Mucosa of descending colon (tissue), 3 donors: ENCODE measurements around the gene PIM1. TPM values are rescaled to one million over a fixed set of nuclear protein-coding genes. Genes with fewer than 3 reads are reported as not detected.
"Not testable (repeated sequence)": the region's sequence is repeated elsewhere in the genome, so short reads cannot be mapped to it uniquely, and the experiment has no call there.

ENCODE experiments used
- ATAC-seq: fragments of 200-7000 bp; cut with Tn5 transposase; one replicate; pipeline ENCODE4 v1.9.1; 2020; ENCODE audit warnings: mild to moderate bottlenecking, moderate library complexity
- DNase-seq, 3 donors: peaks; one replicate each; pipeline ENCODE4 v3.0.0-alpha.2; 2020
- H3K36me3 ChIP-seq: fragments of 200-600 bp; one replicate; pipeline ENCODE4 v1.8.0; 2021; ENCODE audit warnings: low read depth, mild to moderate bottlenecking
- H3K4me1 ChIP-seq: fragments of 200-600 bp; one replicate; pipeline ENCODE4 v1.8.0; 2021; ENCODE audit warnings: low read depth, mild to moderate bottlenecking
- H3K4me3 ChIP-seq: fragments of 200-600 bp; one replicate; pipeline ENCODE4 v1.8.0; 2021; ENCODE audit warnings: mild to moderate bottlenecking
- H3K9me3 ChIP-seq: fragments of 200-600 bp; one replicate; pipeline ENCODE4 v1.8.0; 2021; ENCODE audit warnings: mild to moderate bottlenecking
- CTCF ChIP-seq: fragments of 200-600 bp; IDR thresholded peaks from one replicate; pipeline ENCODE4 v1.8.0; 2022; ENCODE audit warnings: antibody characterized with exemption, mild to moderate bottlenecking
- intact Hi-C, 2 donors: fragments of 100-400 bp; cut with DNase I in 1 of 2; cut with micrococcal nuclease in 1 of 2; formaldehyde crosslinking; loops; one replicate each; pipeline versions ENCODE4 v1.11.0 to v1.11.1; 2022; cut with DNase I, micrococcal nuclease
- total RNA-seq, 3 donors: library from RNA; stranded (reverse); fragmentation: NEBNext Ultra II Directional in 2 of 3; extraction: Animal tissue kit (Norgen Biotek cat#: 25700) in 2 of 3; gene quantifications; one replicate each; pipeline versions ENCODE4 v1.2.1 to v1.2.4, GENCODE V29; 2021 to 2023
- donor health status: DM: no; HTN: no; CAD: no; lungs with moderate emphysema.
- donor health status: DM: no; HTN: no; CAD: no.
- donor health status: DM: no; HTN: yes; CAD: no.

Gene PIM1
- total RNA-seq, 3 donors from 2014 or later = 36.9 to 84.1 (median 56.0) TPM

GRCh38 chr6:37126493-37126958 is 43.4 kb upstream of the PIM1 start:
- no peak for TF ChIP-seq CTCF
- ATAC-seq (no peak), DNase-seq (no peak)
- H3K4me1 ChIP-seq = peaks cover 8% of the 10 kb centered on the region
- no peaks in the 10 kb centered on the region for H3K36me3 ChIP-seq
- intact Hi-C loops = no loop called here
- no peak overlapping the region for H3K4me3 ChIP-seq
- no peaks in the 10 kb centered on the region for H3K9me3 ChIP-seq

GRCh38 chr6:37126961-37127616 is 42.9 kb upstream of the PIM1 start:
- intact Hi-C loops = no loop called here
- DNase-seq (no peak), ATAC-seq (no peak)
- TF ChIP-seq CTCF = no peak
- H3K4me3 ChIP-seq = no peak overlapping the region
- H3K36me3 ChIP-seq = no peaks in the 10 kb centered on the region
- peaks cover 9% of the 10 kb centered on the region for H3K4me1 ChIP-seq
- no peaks in the 10 kb centered on the region for H3K9me3 ChIP-seq

GRCh38 chr6:37127961-37128862 is 41.7 kb upstream of the PIM1 start:
- intact Hi-C loops = no loop called here
- Histone ChIP-seq H3K4me3 (no peak overlapping the region), H3K36me3 (no peaks in the 10 kb centered on the region), H3K9me3 (no peaks in the 10 kb centered on the region), H3K4me1 (peaks cover 9% of the 10 kb centered on the region)
- no peak for TF ChIP-seq CTCF
- no peak for DNase-seq
- peak; percentile 83 for ATAC-seq

GRCh38 chr6:37128863-37129443 is 41.0 kb upstream of the PIM1 start:
- intact Hi-C loops, ATAC-seq, H3K9me3 ChIP-seq, H3K36me3 ChIP-seq, H3K4me3 ChIP-seq, DNase-seq: not testable (repeated sequence)
- H3K4me1 ChIP-seq = peaks cover 12% of the 10 kb centered on the region

- Histone ChIP-seq H3K4me3 (no peak overlapping the region), H3K9me3 (no peaks in the 10 kb centered on the region), H3K4me1 (peaks cover 18% of the 10 kb centered on the region), H3K36me3 (no peaks in the 10 kb centered on the region)
- intact Hi-C loops = no loop called here
- no peak for ATAC-seq
- no peak for TF ChIP-seq CTCF
- DNase-seq = no peak
Observed at GRCh38 chr6:37129566-37129965, 40.4 kb upstream of the PIM1 start.
